ENCODE data around the gene MAPKAPK3.

DNA sequence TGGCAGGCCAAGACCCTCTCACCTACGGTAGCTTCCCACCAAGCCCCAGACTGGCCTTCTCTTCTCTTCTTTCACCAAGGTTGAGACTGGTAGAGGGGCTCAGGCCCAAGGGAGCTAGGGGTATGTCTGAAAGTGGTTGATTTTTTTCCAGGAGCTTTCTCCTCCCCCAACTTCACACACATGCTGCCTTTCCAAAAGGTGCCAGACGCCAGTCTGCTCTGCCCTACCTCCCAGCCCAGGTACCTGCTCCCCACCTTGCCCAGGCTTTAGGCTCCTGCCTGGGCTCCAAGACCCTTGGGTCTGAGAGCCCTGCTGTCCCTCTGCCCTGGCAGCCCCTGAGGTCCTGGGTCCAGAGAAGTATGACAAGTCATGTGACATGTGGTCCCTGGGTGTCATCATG is 28.4 kb downstream of the MAPKAPK3 start:
- TF ChIP-seq, protein P1, sequence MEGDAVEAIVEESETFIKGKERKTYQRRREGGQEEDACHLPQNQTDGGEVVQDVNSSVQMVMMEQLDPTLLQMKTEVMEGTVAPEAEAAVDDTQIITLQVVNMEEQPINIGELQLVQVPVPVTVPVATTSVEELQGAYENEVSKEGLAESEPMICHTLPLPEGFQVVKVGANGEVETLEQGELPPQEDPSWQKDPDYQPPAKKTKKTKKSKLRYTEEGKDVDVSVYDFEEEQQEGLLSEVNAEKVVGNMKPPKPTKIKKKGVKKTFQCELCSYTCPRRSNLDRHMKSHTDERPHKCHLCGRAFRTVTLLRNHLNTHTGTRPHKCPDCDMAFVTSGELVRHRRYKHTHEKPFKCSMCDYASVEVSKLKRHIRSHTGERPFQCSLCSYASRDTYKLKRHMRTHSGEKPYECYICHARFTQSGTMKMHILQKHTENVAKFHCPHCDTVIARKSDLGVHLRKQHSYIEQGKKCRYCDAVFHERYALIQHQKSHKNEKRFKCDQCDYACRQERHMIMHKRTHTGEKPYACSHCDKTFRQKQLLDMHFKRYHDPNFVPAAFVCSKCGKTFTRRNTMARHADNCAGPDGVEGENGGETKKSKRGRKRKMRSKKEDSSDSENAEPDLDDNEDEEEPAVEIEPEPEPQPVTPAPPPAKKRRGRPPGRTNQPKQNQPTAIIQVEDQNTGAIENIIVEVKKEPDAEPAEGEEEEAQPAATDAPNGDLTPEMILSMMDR (conservative IDR thresholded peaks at IDR 0.05; ENCODE audit: low read length), result no peak
- no peak for TF ChIP-seq EZH2phosphoT487 (IDR thresholded peaks at IDR 0.05; ENCODE audit: borderline replicate concordance)
